Measurements from ENCODE around the gene KCNJ6.

- TF ChIP-seq, protein P1, sequence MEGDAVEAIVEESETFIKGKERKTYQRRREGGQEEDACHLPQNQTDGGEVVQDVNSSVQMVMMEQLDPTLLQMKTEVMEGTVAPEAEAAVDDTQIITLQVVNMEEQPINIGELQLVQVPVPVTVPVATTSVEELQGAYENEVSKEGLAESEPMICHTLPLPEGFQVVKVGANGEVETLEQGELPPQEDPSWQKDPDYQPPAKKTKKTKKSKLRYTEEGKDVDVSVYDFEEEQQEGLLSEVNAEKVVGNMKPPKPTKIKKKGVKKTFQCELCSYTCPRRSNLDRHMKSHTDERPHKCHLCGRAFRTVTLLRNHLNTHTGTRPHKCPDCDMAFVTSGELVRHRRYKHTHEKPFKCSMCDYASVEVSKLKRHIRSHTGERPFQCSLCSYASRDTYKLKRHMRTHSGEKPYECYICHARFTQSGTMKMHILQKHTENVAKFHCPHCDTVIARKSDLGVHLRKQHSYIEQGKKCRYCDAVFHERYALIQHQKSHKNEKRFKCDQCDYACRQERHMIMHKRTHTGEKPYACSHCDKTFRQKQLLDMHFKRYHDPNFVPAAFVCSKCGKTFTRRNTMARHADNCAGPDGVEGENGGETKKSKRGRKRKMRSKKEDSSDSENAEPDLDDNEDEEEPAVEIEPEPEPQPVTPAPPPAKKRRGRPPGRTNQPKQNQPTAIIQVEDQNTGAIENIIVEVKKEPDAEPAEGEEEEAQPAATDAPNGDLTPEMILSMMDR (IDR thresholded peaks at IDR 0.05), result no peak
- TF ChIP-seq POLR2A (IDR thresholded peaks at IDR 0.05) (no peak), POLR2AphosphoS5 (IDR thresholded peaks at IDR 0.05) (no peak)
These were observed 24.4 kb upstream of the KCNJ6 start for GRCh38 chr21:37940691-37941090.
